Uterus (tissue), 2 donors: Measurements from ENCODE around the gene SNX30.

Source experiments
- CTCF ChIP-seq, 4 experiments: fragments of 200-600 bp in 2 of 4; fragments of 450-650 bp in 2 of 4; sonication (generic) in 2 of 4; IDR thresholded peaks; one replicate each; pipeline ENCODE4 v1.5.1; 2016 to 2019; ENCODE audit warnings: antibody characterized with exemption in 4 of 4, mild to moderate bottlenecking in 2 of 4, moderate library complexity in 1 of 4
- POLR2A ChIP-seq, 2 donors: fragments of 450-650 bp; IDR thresholded peaks; one replicate each; pipeline ENCODE4 v1.6.1; 2016; ENCODE audit warnings: antibody characterized with exemption in 2 of 2, mild to moderate bottlenecking in 1 of 2, moderate library complexity in 1 of 2

DNA sequence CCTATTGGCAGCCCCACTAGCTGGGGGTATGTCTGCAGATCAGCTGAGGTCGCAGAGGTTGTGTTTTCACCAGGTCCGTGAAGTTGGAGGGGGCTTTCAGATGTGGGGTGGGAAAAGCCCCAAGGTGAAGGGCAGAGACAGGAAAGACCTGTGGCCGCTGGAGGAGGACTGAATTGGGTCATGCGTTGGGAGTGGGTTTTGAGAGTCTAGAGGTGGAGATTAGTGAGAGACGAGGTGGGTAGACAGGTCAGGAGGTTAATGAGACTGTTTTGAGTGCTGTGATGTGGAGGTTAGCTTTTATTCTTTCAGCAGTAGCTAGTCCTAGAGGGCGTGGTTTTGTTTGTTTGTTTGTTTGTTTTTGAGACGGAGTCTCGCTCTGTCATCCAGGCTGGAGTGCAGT is 10.3 kb downstream of the SNX30 start:
- TF ChIP-seq CTCF (IDR thresholded peaks at IDR 0.05): no peak
- TF ChIP-seq POLR2A (IDR thresholded peaks at IDR 0.05): no peak
